Right ventricle myocardium inferior (tissue), 1 donor: ENCODE data around the gene KHSRP. TPM values are rescaled to one million over a fixed set of nuclear protein-coding genes. Genes with fewer than 3 reads are reported as not detected.

Experiments
- ATAC-seq: fragments of 200-7000 bp; cut with Tn5 transposase; one replicate; pipeline ENCODE4 v1.9.1; 2020; ENCODE audit warnings: mild to moderate bottlenecking, moderate library complexity
- DNase-seq: peaks from one replicate; pipeline ENCODE4 v3.0.0; 2021; ENCODE audit errors: missing footprints
- intact Hi-C: fragments of 100-400 bp; cut with DNase I; formaldehyde crosslinking; loops from one replicate; pipeline ENCODE4 v1.11.0; 2022
- microRNA-seq: library from miRNA; unstranded; fragments of <30 nt; microRNA quantifications from one replicate; pipeline ENCODE4 v1.2.0, GENCODE V29; 2020
- total RNA-seq: library from RNA; stranded (reverse); fragmentation: NEBNext Ultra II Directional; extraction: Animal tissue kit (Norgen Biotek cat#: 25700); gene quantifications from one replicate; pipeline ENCODE4 v1.2.1, GENCODE V29; 2021
- donor health status: DM: no; HTN: yes; CAD: no; lungs with severe emphysema.

The KHSRP gene
- total RNA-seq, 1 donor from 2014 or later: 87.9 TPM

DNA sequence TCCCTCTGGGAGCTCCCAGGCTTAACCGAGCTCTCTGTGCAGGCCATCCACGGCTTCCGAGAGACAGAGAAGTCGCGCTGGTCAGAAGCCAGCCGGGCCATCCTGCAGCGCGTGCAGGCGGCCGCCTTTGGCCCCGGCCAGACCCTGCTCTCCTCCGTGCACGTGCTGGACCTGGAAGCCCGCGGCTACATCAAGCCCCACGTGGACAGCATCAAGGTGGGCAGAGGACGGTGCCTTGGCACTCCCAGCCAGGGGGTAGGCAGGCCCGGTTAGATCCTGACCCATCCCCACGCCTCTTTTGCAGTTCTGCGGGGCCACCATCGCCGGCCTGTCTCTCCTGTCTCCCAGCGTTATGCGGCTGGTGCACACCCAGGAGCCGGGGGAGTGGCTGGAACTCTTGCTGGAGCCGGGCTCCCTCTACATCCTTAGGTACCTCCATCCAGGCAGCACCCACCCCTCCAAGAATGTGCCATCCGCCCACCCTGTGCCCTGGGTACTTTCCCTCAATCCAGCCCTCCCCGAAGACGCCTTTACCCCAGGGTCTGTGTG is 50.4 kb downstream of the KHSRP start:
- DNase-seq: no peak
- intact Hi-C loops: no loop called here
- no peak for ATAC-seq

DNA sequence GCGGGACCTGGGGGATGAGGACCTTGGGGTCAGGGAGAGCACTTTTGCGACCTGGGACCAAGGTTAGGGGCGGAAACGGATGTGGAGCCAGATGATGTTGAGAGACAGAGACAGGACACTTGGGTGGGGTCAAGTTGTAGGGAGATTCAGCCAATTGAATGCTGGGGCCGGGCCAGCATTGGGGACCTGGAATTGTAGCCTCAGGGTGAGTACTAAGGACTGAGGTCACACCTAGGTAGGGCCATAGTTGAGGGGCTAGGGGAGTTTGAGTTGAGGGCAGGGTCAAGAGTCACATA is 50.9 kb downstream of the KHSRP start:
- DNase-seq: no peak
- intact Hi-C loops: loop anchor here (1.0 to 2.0 kb wide), 3 partner anchors 19 to 469 kb away; partner anchors contain the start of genes GTF2F1 and VMAC
- no peak for ATAC-seq

DNA sequence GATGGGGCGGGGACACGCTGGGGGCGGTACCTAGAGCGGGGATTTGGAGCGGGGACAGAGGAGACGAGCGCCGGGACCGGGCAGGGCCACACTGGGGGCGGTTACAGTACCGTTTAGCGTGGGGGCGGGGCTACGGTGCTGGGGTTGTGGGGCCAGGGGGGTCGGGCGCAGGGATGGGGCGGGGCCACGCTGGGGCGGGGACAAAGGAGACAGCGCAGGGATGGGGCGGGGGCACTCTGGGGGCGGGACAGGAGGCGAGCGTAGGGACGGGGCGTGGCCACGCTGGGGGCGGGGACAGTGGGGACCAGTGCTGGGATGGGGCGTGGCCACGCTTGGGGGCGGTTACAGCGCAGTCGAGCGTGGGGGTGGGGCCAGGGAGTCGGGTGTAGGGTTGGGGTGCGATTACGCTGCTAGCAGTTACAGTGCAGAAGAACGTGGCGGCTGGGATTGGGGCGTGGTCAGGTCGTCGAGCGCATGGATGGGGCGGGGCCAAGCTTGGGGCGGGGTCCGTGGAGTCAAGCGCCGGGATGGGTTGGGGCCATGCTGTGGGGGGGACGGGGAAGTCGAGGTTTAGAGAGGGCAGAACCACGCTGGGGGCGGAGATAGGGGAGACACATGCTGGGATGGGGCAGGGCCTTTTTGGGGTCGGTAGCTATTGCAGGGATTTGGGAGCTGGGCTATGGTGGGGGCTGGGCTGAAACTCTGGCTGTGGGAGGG is 51.4 kb downstream of the KHSRP start:
- ATAC-seq (peak; percentile 90), DNase-seq (peak; percentile 100)
- intact Hi-C loops: loop anchor here (1.0 to 2.0 kb wide), 3 partner anchors 20 to 469 kb away; partner anchors contain the start of genes GTF2F1 and VMAC

- DNase-seq (peak; percentile 98), ATAC-seq (peak; percentile 92)
- intact Hi-C loops: loop anchor here (1.0 to 2.0 kb wide), 3 partner anchors 20 to 468 kb away; partner anchors contain the start of genes GTF2F1 and VMAC
These were observed 52.0 kb downstream of the KHSRP start, which contains the start of gene ALKBH7 for GRCh38 chr19:6372594-6373095. TSS of gene ALKBH7 (plus strand) at chr19:6372794. CDS start at chr19:6372821, 27 bp downstream.

GRCh38 chr19:6364353-6364752 is 60.3 kb downstream of the KHSRP start:
- DNase-seq (no peak), ATAC-seq (no peak)
- intact Hi-C loops: no loop called here

Small RNA genes lying within 50 kb of the gene (microRNA-seq; reads per million reads assigned to microRNA genes)
- gene MIR3940 (not detected), gene MIR6790 (not detected), gene MIR6885 (not detected)

Other genes starting within 250 kb of the KHSRP start
- gene MLLT1, start 144.8 kb downstream of the KHSRP start, total RNA-seq: 40.1 TPM
- not detected for gene ACER1, start 91.2 kb downstream of the KHSRP start, total RNA-seq
- 80.3 TPM for gene CLPP, start 63.3 kb downstream of the KHSRP start, total RNA-seq
- 134 TPM for gene ALKBH7, start 52.0 kb downstream of the KHSRP start, total RNA-seq
- gene PSPN, start 48.9 kb downstream of the KHSRP start, total RNA-seq: 1.1 TPM
- gene GTF2F1, start 31.6 kb downstream of the KHSRP start, total RNA-seq: 29.6 TPM
- 0.16 TPM for gene SLC25A41, start 9.0 kb upstream of the KHSRP start, total RNA-seq
- gene SLC25A23, start 35.0 kb upstream of the KHSRP start, total RNA-seq: 89.9 TPM
- not detected for gene CRB3, start 39.5 kb upstream of the KHSRP start, total RNA-seq
- 0.92 TPM for gene DENND1C, start 57.0 kb upstream of the KHSRP start, total RNA-seq
- gene TUBB4A, start 77.5 kb upstream of the KHSRP start, total RNA-seq: 6.2 TPM
- gene TNFSF9, start 106.2 kb upstream of the KHSRP start, total RNA-seq: 0.78 TPM
- gene CD70, start 166.3 kb upstream of the KHSRP start, total RNA-seq: not detected
- gene TNFSF14, start 245.3 kb upstream of the KHSRP start, total RNA-seq: 0.73 TPM